Smooth muscle cell of the brain vasculature (primary cell): ENCODE data around the gene ADCY7.

Source experiments
- DNase-seq: peaks from one replicate; pipeline ENCODE4 v3.0.0-alpha.2; 2012; ENCODE audit warnings: low read depth, low spot score

ADCY7 gene

GRCh38 chr16:50267651-50268050, 1.3 kb downstream of the ADCY7 start:
- no peak for DNase-seq

DNA sequence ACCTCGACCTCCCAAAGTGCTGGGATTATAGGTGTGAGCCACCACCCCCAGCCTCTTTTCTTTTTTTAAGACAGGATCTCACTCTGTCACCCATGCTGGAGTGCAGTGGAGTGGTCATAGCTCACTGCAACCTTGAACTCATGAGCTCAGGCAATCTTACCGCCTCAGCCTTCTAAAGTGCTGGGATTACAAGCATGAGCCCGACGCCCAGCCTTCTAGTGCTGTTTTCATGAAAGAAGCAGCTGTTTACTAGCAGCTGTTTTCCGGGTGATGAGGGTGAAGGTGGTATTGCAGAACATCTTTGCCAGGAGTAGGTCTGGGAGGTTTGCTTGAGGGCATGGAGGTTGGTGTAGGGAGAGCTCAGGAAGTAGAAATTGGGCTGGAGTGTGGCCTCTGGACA, 2.0 kb downstream of the ADCY7 start:
- DNase-seq = no peak

DNA sequence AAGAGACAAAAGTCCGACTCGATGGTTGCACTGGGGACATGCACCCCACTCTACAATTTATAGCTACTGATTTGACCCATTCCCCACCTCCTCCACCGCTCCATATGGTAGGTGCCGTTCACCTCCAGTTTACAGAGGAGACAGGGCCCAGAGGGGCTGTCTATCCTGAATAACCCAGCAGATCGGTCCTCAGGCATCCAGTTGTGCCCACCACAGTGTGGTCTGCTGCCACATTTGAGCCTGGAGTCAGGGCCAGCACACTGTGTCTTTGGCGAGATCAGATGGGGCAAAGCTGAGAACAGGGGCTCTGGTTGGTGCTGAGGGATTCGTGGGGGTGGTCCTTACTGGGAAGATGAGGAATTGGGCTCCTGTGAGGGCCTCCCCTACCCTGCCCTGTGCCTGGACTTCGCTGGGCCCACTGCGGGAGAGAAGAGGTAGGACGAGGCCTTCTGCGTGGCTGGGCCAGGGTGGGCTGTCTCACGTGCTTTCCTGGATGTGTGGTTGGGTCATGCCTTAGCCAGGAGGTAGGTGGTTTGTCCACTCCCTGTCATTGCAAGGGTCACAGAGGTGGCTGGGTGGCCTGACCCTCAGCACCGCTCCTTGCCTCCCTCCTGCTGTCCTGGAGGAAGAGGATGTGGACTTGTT, 2.8 kb downstream of the ADCY7 start:
- no peak for DNase-seq

GRCh38 chr16:50269769-50270509, 3.6 kb downstream of the ADCY7 start:
- no peak for DNase-seq

DNA sequence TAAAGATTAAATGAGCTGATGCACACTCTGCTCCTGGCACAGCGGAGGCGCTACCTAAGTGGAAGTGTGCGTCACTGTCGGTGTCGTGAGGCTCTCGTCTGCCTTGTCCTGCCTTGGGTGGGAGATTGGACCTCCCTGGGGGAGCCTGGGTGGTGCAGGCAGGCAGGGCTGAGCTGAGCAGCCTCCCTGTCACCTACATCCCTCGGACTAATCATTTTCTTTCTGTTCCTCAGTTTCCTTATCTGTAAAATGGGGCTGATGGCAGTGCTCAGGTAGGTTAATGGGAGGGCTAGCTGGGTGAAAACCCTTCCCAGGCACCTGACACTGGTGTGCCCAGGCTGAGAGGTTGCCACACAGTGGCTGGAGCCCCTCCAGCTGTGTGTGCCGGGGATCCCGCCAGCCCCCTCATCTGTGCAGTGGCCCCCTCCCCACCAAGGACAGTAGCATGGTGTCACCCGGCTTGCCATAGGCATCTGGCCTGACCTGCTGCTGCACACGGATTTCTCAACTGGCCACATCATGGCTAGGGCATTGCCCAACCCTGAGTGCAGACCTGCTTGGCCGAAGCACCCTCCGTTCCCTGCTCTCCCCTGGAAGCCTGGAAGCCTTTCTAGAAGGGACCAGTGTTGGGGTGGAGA, 4.3 kb downstream of the ADCY7 start:
- DNase-seq = no peak

DNA sequence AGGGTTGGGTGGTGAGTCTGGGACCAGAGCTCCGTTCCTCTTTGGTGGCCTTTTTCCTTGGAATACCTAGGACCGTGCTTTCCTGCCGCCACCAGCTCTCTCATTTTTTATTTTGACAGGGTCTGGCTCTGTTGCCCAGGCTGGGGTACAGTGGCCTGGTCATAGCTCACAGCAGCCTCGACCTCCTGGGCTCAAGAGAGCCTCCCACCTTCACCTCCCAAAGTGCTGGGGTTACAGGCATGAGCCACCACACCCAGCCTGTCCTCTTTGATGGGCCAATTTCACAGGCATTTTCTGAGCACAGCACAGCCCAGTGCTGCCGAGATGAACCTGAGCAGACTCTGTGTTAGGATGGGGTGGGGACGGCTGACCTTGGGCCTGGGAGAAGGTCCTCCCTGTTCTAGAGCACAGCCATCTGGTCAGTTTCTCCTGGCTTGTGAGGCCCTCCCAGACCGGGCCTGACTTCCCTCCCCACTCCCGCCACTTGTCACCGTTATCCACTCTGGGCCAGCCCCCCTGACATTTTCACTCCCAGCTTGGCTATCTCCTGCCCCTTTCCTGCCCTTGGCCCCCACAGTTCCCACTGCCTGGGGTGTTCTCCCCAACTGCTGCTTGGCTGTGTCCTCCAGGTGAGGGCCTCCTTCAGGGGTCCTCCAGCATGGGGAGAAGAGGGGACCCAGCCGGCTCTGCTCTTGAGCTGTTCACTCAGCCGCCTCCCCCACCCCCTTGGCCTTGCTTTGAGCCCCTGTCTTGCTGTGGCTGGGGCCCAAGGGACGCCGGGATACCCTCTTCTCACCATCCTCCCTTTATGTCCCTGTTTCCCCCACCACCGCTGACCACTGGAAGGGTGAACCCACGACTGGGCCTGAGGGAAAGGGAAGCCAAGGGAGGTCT, 5.0 kb downstream of the ADCY7 start:
- no peak for DNase-seq

GRCh38 chr16:50272111-50272571, 5.8 kb downstream of the ADCY7 start:
- DNase-seq = no peak

DNA sequence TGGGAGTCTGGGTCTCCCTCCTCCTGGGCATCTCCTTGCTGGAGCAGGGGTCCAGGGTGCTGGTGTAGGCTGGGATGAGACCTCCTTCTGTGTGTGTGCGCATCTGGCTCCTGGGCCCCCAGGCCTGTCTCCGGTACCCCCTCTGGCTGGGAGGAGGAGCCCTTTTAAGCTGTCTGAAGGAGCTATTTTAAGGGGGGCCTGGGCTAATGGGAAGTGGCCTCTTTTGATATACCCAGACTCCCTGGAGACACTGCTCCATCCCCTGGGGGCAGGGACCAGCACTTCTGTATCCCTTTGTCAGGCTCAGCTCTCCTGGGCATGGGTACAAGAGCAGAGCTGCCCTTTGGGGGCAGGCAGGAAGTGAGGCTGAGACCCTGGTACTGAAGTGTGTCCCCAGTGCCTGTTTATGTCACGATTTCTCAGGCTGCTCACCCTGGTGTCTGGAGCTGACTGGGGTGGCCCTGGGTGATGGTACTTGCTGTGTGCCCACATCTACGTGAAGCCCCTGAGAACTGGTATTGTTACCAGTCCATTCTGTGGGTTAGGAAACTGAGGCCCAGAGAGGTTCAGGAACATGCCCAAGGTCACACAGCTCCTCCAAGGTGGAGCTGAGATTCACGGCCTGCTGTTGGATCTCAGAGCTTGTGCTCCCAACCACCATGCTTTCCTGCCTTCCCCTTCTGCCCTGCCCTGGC, 6.5 kb downstream of the ADCY7 start:
- no peak for DNase-seq

GRCh38 chr16:50273382-50273690, 7.0 kb downstream of the ADCY7 start:
- no peak for DNase-seq

GRCh38 chr16:50273888-50274325, 7.6 kb downstream of the ADCY7 start:
- no peak for DNase-seq

DNA sequence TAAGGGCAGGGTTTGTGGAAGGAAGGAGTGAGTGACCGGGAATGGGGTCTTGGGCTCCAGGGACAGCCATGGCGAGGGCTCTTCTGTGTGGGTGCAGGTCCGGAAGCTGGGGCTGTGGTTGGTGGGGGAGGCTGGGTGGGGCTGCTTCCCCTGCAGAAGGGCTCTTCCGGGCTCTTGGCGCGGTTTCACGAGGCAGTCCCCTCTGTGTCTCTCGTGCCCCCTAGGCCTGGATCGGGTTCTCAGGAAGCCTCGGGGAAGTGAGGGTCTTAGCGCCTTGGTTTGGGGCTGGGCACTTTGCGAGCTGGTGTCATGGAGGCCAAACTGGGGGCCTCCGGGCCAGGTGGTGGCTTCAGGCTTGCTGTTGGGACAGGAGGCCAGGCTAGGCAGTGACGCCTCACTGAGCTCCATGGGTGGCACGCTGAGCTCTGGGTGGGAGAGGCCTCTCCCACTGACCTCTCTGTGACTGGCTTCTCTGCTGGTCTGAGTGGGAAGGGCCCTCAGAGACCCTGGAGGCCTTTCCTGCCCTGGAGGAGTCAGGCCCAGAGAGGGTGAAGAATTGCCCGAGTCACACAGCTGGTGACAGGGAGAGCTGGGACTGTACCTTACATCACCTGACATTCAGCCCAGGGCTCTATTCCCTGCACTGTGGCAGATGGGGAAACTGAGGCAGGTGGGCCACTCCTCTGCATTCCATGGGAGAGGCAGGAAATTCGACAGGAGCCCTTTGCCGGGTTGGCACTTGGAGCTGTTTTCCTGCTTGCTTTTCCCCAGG, 8.2 kb downstream of the ADCY7 start:
- DNase-seq = no peak

GRCh38 chr16:50275098-50275415, 8.7 kb downstream of the ADCY7 start:
- DNase-seq = no peak

DNA sequence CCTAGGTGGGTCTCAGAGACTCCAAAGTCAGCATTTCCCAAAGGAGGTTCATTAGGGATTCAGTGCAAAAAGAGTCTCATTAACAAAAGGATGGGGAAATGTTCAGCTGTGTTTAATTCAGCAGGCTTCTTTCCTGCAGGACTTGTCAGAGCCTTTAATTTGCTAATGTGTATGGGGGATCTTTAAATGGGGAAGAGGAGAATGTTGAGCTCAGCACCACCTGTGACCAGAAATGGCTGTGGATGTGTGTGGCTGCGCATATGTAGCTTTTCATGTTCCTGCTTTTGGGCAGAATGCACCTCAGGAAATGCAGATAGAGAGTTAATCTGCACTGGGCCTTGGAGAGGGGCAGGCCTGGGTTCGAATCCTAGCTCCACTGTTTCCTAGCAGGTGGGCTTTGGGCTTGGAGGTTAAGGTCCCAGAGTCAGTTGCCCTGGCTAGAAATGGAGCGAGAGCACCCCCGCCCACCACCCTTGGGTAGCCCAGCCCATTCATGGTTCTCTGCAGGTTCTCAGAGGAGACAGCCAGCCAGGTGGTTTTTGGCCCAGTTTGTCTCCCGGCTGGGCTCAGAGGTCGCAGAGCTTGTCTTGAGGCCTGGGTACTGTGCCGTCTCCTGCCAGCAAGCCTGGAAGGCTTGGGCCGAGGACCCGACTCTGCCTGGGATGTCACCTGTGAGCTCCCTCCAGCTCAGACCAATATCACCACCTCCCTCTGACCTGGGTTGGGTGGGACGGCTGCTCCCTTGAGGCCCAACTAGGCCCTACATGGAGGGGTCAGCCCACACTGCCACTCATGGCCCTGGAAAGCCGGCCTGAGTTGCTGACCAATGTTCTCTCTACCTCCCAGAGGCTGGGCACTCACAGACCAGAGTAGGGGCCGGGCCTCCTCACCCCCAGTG, 9.3 kb downstream of the ADCY7 start:
- no peak for DNase-seq

DNA sequence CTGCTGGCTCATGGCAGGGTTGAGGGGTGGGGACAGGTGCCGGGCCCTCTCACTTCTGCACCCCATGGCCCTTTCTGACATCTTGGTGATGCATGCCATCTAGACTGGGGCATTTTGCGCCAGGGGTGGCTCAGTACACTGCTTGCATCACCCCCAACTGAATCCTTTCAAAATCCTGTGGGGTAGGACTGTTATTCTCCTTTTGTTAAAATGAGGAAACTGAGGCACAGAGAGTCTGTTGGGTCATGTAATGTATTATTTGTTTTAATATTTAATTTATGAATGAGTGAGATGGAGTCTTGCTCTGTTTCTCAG, 9.9 kb downstream of the ADCY7 start:
- no peak for DNase-seq

- DNase-seq = no peak
These were observed 10.6 kb downstream of the ADCY7 start for GRCh38 chr16:50276801-50277555.

DNA sequence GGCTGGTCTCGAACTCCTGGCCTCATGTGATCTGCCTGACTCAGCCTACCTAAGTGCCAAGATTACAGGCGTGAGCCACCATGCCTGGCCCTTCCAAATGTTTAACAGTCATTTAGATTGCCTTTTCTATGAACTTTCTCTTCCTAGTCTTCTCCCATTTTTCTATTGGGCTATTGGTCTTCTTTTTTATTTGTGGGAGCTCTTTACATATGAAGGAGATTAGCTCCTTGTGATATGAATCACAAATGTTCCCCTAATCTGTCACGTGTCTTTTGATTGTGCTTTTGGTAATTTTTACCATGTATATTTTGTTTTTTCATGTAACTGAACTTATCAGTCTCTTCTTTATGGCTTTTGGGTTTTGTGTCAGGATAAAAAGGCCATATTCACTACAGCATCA, 11.9 kb downstream of the ADCY7 start:
- DNase-seq = no peak

DNA sequence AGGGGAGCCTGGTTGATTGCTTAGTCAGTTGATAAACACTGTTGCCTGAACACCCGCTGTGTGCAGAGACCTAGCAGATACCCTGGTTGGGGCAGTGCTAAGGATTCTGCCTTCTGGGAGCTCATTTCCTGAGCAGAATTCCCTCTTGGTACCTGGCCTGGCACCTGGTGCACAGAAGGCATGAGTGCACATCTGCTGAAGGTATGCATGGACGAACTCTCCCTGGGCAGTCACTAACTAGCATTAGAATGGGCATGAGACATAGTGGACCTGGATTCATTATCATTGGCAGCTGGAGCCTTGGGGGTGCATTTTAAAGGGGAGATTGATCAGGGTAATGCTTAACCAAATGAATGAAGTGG, 13.1 kb downstream of the ADCY7 start:
- no peak for DNase-seq

- DNase-seq = no peak
These were observed 14.6 kb downstream of the ADCY7 start for GRCh38 chr16:50280932-50281331.

- DNase-seq = no peak
These were observed 15.1 kb downstream of the ADCY7 start for GRCh38 chr16:50281391-50282009.
